Frontal cortex (tissue), 4 donors: ENCODE results near the gene TPI1. TPM values are rescaled to one million over a fixed set of nuclear protein-coding genes. Genes with fewer than 3 reads are reported as not detected.
A peak's percentile ranks its signal among the peaks of the same experiment; 100 is the strongest.

Experiments used
- DNase-seq, 2 donors: peaks; one replicate each; pipeline ENCODE4 v3.0.0; 2012; ENCODE audit warnings: low spot score in 2 of 2
- FAIRE-seq: peaks from 2 replicates; lab custom pipeline; 2012; peaks lifted over from hg19 to GRCh38; lab: Jason Lieb, UNC
- total RNA-seq: library from RNA; depleted of rRNA; stranded (reverse); fragments of >200 nt; gene quantifications from one replicate; pipeline ENCODE4 v1.2.3, GENCODE V29; 2014
- donor health status: control.
- donor health status: control.
- donor health status: control.

The TPI1 gene
- total RNA-seq, 1 donor from 2014 or later: 293 TPM

- no peak for DNase-seq
- no peak for FAIRE-seq
Observed at GRCh38 chr12:6912164-6912935, 45.0 kb downstream of the TPI1 start.

- FAIRE-seq (no peak), DNase-seq (peak; percentile 86 to 93)
Observed at GRCh38 chr12:6914246-6914946, 47.1 kb downstream of the TPI1 start, which contains the start of gene ENO2. TSS of gene ENO2 (plus strand) at chr12:6914580. CDS start at chr12:6915833, 1,253 bp downstream.

GRCh38 chr12:6914947-6915788, 47.8 kb downstream of the TPI1 start:
- no peak for FAIRE-seq

GRCh38 chr12:6915789-6916285, 48.5 kb downstream of the TPI1 start:
- no peak for DNase-seq
- no peak for FAIRE-seq

More at GRCh38 chr12:6914947-6915788, 47.8 kb downstream of the TPI1 start:
- no peak for DNase-seq

- no peak for FAIRE-seq
- DNase-seq: no peak
Observed at GRCh38 chr12:6916426-6917200, 49.3 kb downstream of the TPI1 start.

GRCh38 chr12:6917491-6918231, 50.3 kb downstream of the TPI1 start:
- DNase-seq: no peak

GRCh38 chr12:6919588-6919987, 52.3 kb downstream of the TPI1 start:
- no peak for DNase-seq
- FAIRE-seq: no peak

More at GRCh38 chr12:6917491-6918231, 50.3 kb downstream of the TPI1 start:
- FAIRE-seq: no peak

Other genes with a start within 250 kb of the TPI1 start
- gene LPAR5, start 231.6 kb upstream of the TPI1 start, total RNA-seq: 0.41 TPM
- 0.41 TPM for gene ACRBP, start 220.1 kb upstream of the TPI1 start, total RNA-seq
- gene ING4, start 204.4 kb upstream of the TPI1 start, total RNA-seq: 81.9 TPM
- 12.2 TPM for gene ZNF384, start 178.2 kb upstream of the TPI1 start, total RNA-seq
- 1.2 TPM for gene PIANP, start 166.7 kb upstream of the TPI1 start, total RNA-seq
- 24.5 TPM for gene COPS7A, start 143.5 kb upstream of the TPI1 start, total RNA-seq
- 77.9 TPM for gene MLF2, start 114.4 kb upstream of the TPI1 start, total RNA-seq
- gene PTMS, start 101.2 kb upstream of the TPI1 start, total RNA-seq: 47.7 TPM
- under 0.01 TPM for gene LAG3, start 95.0 kb upstream of the TPI1 start, total RNA-seq
- 2.0 TPM for gene CD4, start 78.0 kb upstream of the TPI1 start, total RNA-seq
- gene GPR162, start 45.7 kb upstream of the TPI1 start, total RNA-seq: 81.1 TPM
- 11.0 TPM for gene P3H3, start 39.1 kb upstream of the TPI1 start, total RNA-seq
- 1.2 TPM for gene GNB3, start 26.6 kb upstream of the TPI1 start, total RNA-seq
- 2.9 TPM for gene CDCA3, start 16.2 kb upstream of the TPI1 start, total RNA-seq
- gene USP5, start 15.4 kb upstream of the TPI1 start, total RNA-seq: 77.5 TPM
- gene SPSB2, start 5.8 kb downstream of the TPI1 start, total RNA-seq: 1.6 TPM
- 6.5 TPM for gene LRRC23, start 37.3 kb downstream of the TPI1 start, total RNA-seq
- gene ENO2, start 47.0 kb downstream of the TPI1 start, total RNA-seq: 169 TPM
- 11.8 TPM for gene ATN1, start 60.4 kb downstream of the TPI1 start, total RNA-seq
- not detected for gene RNU7-1, start 76.3 kb downstream of the TPI1 start, total RNA-seq
- 322 TPM for gene C12orf57, start 76.5 kb downstream of the TPI1 start, total RNA-seq
- 1.6 TPM for gene PTPN6, start 83.8 kb downstream of the TPI1 start, total RNA-seq
- 175 TPM for gene PHB2, start 103.1 kb downstream of the TPI1 start, total RNA-seq
- gene EMG1, start 103.4 kb downstream of the TPI1 start, total RNA-seq: 22.4 TPM
- gene LPCAT3, start 150.9 kb downstream of the TPI1 start, total RNA-seq: 6.5 TPM
- gene C1S, start 193.2 kb downstream of the TPI1 start, total RNA-seq: 6.5 TPM
- 3.7 TPM for gene C1R, start 224.9 kb downstream of the TPI1 start, total RNA-seq
- 2.0 TPM for gene C1RL, start 241.7 kb downstream of the TPI1 start, total RNA-seq